K562 (cell line): Measurements from ENCODE around the gene HIPK2. TPM values are rescaled to one million over a fixed set of nuclear protein-coding genes. Genes with fewer than 3 reads are reported as not detected.

ENCODE experiments used
- ATAC-seq: fragments of 200-7000 bp; cut with Tn5 transposase; 3 replicates; pipeline ENCODE4 v1.9.1; 2020; ENCODE audit warnings: moderate library complexity
- BruUV-seq: library from RNA; stranded (reverse); fragments of 400-500 nt; replicated peaks from 2 replicates; lab custom pipeline; 2021; lab: Mats Ljungman, UMichigan
- CTCF ChIA-PET: fragments of 300-600 bp; formaldehyde crosslinking; extraction: SDS; loops from one replicate; lab custom pipeline; 2021; ENCODE audit warnings: low intra/inter-chr PET ratio; lab: Yijun Ruan, JAX
- POLR2A ChIA-PET: fragments of 300-600, 350-650 bp; sonication (Branson Sonifier 250); formaldehyde crosslinking; extraction: SDS; loops from one replicate; lab custom pipeline; 2021; ENCODE audit warnings: antibody characterized with exemption, inconsistent platforms; lab: Yijun Ruan, JAX
- DNase-seq, 4 experiments: peaks; one replicate each; pipeline versions ENCODE4 v3.0.0 to v3.0.0-alpha.2; 2011 to 2018; ENCODE audit warnings: low spot score in 3 of 4, mixed read lengths in 3 of 4; ENCODE audit errors: extremely low read depth in 1 of 4
- FAIRE-seq: peaks from 2 replicates; lab custom pipeline; 2011; peaks lifted over from hg19 to GRCh38; lab: Jason Lieb, UNC
- H2AFZ ChIP-seq: 2 replicates; pipeline ENCODE4 v1.6.0; 2011; ENCODE audit warnings: low read depth, low read length, control low read depth, inconsistent platforms
- H3K27ac ChIP-seq: fragments of 200-600 bp; 3 replicates; pipeline ENCODE4 v1.8.0; 2011; ENCODE audit warnings: low read depth, mild to moderate bottlenecking, control low read depth, inconsistent platforms, low read length, moderate library complexity, mixed read lengths; ENCODE audit errors: extremely low read depth
- H3K27me3 ChIP-seq, 2 experiments: fragments of 300-600 bp in 1 of 2; 2 replicates in 1 of 2; 3 replicates in 1 of 2; pipeline versions ENCODE4 v1.6.0 to v1.8.0; 2011; ENCODE audit warnings: inconsistent platforms in 2 of 2, low read length in 2 of 2, mild to moderate bottlenecking in 1 of 2, mixed read lengths in 1 of 2, moderate library complexity in 1 of 2; ENCODE audit not compliant: control insufficient read depth in 2 of 2, insufficient read depth in 2 of 2
- H3K36me3 ChIP-seq: fragments of 300-600 bp; 3 replicates; pipeline ENCODE4 v1.8.0; 2011; ENCODE audit warnings: mild to moderate bottlenecking, low read length, inconsistent platforms; ENCODE audit not compliant: control insufficient read depth, insufficient read depth
- H3K4me1 ChIP-seq, 2 experiments: fragments of 200-600 bp in 1 of 2; replicated peaks in 1 of 2; 2 replicates in 1 of 2; 3 replicates in 1 of 2; pipeline versions ENCODE4 v1.5.1 to v1.8.0; 2011; ENCODE audit warnings: inconsistent platforms in 2 of 2, low read length in 2 of 2, mild to moderate bottlenecking in 1 of 2, mixed read lengths in 1 of 2, moderate library complexity in 1 of 2; ENCODE audit not compliant: control insufficient read depth in 2 of 2, insufficient read depth in 2 of 2
- H3K4me2 ChIP-seq: 2 replicates; pipeline ENCODE4 v1.6.1; 2011; ENCODE audit warnings: low read length, control low read depth, inconsistent platforms, mixed read lengths; ENCODE audit not compliant: insufficient read depth
- H3K4me3 ChIP-seq: fragments of 200-600 bp; sonication (generic), shearing (Covaris generic); 2 replicates; pipeline ENCODE4 v1.5.1; 2016; ENCODE audit warnings: control low read depth, inconsistent platforms
- H3K79me2 ChIP-seq: fragments of 200-600 bp; 3 replicates; pipeline ENCODE4 v1.8.0; 2011; ENCODE audit warnings: low read length, inconsistent platforms; ENCODE audit not compliant: control insufficient read depth, insufficient read depth
- H3K9ac ChIP-seq, 2 experiments: 2 replicates each; pipeline versions ENCODE4 v1.6.0 to v1.6.1; 2011; ENCODE audit warnings: low read depth in 2 of 2, low read length in 2 of 2, control low read depth in 1 of 2, inconsistent platforms in 1 of 2, mild to moderate bottlenecking in 1 of 2, mixed read lengths in 1 of 2; ENCODE audit not compliant: insufficient read depth in 1 of 2
- H3K9me1 ChIP-seq: one replicate; pipeline ENCODE4 v1.6.0; 2011; ENCODE audit warnings: inconsistent platforms, mild to moderate bottlenecking, low read length, moderate library complexity; ENCODE audit not compliant: control insufficient read depth, insufficient read depth
- H3K9me3 ChIP-seq: replicated peaks from 2 replicates; pipeline ENCODE4 v1.5.1; 2011; ENCODE audit warnings: low read depth, low read length, inconsistent platforms; ENCODE audit not compliant: control insufficient read depth, insufficient read depth
- H4K20me1 ChIP-seq: replicated peaks from 2 replicates; pipeline ENCODE4 v1.6.1; 2011; ENCODE audit warnings: low read length, inconsistent platforms, mixed read lengths; ENCODE audit not compliant: control insufficient read depth, insufficient read depth
- HNRNPLL ChIP-seq: fragments of 200-400 bp; formaldehyde crosslinking; IDR thresholded peaks from 2 replicates; pipeline ENCODE4 v1.6.1; 2017; ENCODE audit warnings: low read length, low read depth, mild to moderate bottlenecking; ENCODE audit not compliant: poor library complexity, severe bottlenecking
- KDM1A ChIP-seq, 2 experiments: fragments of 450-650 bp; IDR thresholded peaks; 2 replicates each; pipeline ENCODE4 v1.6.1; 2016; ENCODE audit warnings: mild to moderate bottlenecking in 2 of 2
- MEIS2 ChIP-seq: fragments of 450-650 bp; IDR thresholded peaks from 2 replicates; pipeline ENCODE4 v1.6.1; 2014; ENCODE audit warnings: mild to moderate bottlenecking; ENCODE audit not compliant: partially characterized antibody
- PHF20 ChIP-seq: fragments of 450-650 bp; IDR thresholded peaks from 2 replicates; pipeline ENCODE4 v1.6.1; 2018; ENCODE audit not compliant: partially characterized antibody
- ZBED1 ChIP-seq: IDR thresholded peaks from 2 replicates; pipeline ENCODE4 v1.6.1; 2014
- WGBS: fragments of 100-300 bp; shearing (Covaris generic); methylation state at CpG from one replicate; pipeline ENCODE4 v1.1.6; 2016; ENCODE audit warnings: low coverage, mixed read lengths; ENCODE audit not compliant: insufficient coverage; ENCODE audit errors: missing lambda C conversion rate; 5-methylcytosine and 5-hydroxymethylcytosine counted together
- in situ Hi-C: fragments of 300-500 bp; cut with MboI; formaldehyde crosslinking; loops from 4 replicates; pipeline ENCODE4 v1.15.0; 2018; ENCODE audit warnings: inconsistent platforms, mixed read lengths
- intact Hi-C: fragments of 100-400 bp; cut with micrococcal nuclease; formaldehyde crosslinking; loops from 2 replicates; pipeline ENCODE4 v1.14.2; 2022
- polyA plus RNA-seq, 8 experiments: library from polyadenylated mRNA; depleted of rRNA in 4 of 8; stranded (reverse) in 5 of 8; unstranded in 3 of 8; fragments of >200 nt; fragmentation: Nextera tagmentation in 2 of 8; fragmentation: Illumina TruSeq in 1 of 8; extraction: Ambion mirVana in 2 of 8; extraction: Trizol in 1 of 8; gene quantifications; 2 replicates each; pipeline versions ENCODE4 v1.2.1 to v1.2.3, GENCODE V29; 2011 to 2014; ENCODE audit warnings: inconsistent platforms in 1 of 8, missing spikeins in 1 of 8
- total RNA-seq, 7 experiments: library from RNA; depleted of rRNA in 6 of 7; stranded (reverse); fragments of >200 nt in 6 of 7; fragmentation: Illumina TruSeq in 2 of 7; extraction: Trizol in 2 of 7; gene quantifications; 2 replicates each; pipeline versions ENCODE4 v1.2.1 to v1.2.3, GENCODE V29; 2011 to 2021; ENCODE audit warnings: low replicate concordance in 1 of 7
- TF ChIP-seq, protein P1 (sequence below): fragments of 250-450 bp; sonication (Bioruptor Pico); IDR thresholded peaks from 2 replicates; pipeline ENCODE4 v1.8.0; 2021; ENCODE audit warnings: borderline replicate concordance, mild to moderate bottlenecking, moderate library complexity; ENCODE audit not compliant: poor library complexity, severe bottlenecking

The HIPK2 gene
- total and polyA plus RNA-seq, 9 of the 15 experiments (the other 6 are each of a cell fraction or from before 2014, with no cell fraction given), result 0.69 to 19.8 (median 5.1) TPM

GRCh38 chr7:139749545-139749944 is 28.3 kb downstream of the HIPK2 start (continued):
- TF ChIP-seq, protein P1, sequence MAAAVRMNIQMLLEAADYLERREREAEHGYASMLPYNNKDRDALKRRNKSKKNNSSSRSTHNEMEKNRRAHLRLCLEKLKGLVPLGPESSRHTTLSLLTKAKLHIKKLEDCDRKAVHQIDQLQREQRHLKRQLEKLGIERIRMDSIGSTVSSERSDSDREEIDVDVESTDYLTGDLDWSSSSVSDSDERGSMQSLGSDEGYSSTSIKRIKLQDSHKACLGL (CRISPR knock-in tag), result no peak
- TF ChIP-seq PHF20 (no peak), ZBED1 (no peak)

DNA sequence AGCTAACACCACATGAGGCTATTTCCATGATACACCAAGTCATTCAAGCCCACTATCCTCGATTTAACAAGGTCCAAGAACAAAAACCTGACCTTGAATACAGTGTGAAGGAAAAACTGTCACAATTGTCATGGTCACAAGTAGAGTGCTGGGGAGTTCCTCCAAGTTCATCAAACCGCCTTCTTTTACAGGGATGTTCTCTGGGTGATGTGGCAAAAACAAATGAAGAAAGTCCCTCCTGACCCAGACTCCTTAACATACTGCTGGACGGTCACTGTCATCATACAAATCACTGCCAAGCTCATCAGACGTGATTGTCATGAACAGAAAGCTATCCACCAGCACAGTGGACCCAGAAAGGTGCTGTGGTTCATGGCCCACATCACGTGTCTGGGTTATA is 28.9 kb downstream of the HIPK2 start:
- Histone ChIP-seq H2AFZ (no peak overlapping the region), H3K9me3 (no peaks in the 10 kb centered on the region), H4K20me1 (peaks cover 70% of the 10 kb centered on the region), H3K4me1 (no peaks in the 10 kb centered on the region; a peak in 1 of 5 replicates), H3K79me2 (peaks cover under 1% of the 10 kb centered on the region; the same call in 1 of the 3 replicates), H3K27ac (no peak overlapping the region), H3K36me3 (no peaks in the 10 kb centered on the region), H3K4me3 (no peak overlapping the region), H3K27me3 (peaks cover 0 to 12% of the 10 kb centered on the region in 2 experiments; a peak in 3 of 5 replicates), H3K9me1 (no peaks in the 10 kb centered on the region), H3K4me2 (no peak overlapping the region), H3K9ac (no peak overlapping the region)
- BruUV-seq, result no TSS peak
- in situ Hi-C loops, result no loop called here
- intact Hi-C loops, result no loop called here
- POLR2A ChIA-PET, result interaction anchor here (0.8 to 1.2 kb wide), 2 partner anchors 11 to 13 kb away, joined by 3 to 4 read pairs; no protein-coding TSS in a partner anchor
- FAIRE-seq (no peak), ATAC-seq (no peak), DNase-seq (no peak)
- 29% methylated on average over 5 of the region's 5 CpGs for WGBS
- TF ChIP-seq MEIS2 (no peak), HNRNPLL (no peak), KDM1A (IDR thresholded peaks at IDR 0.05) (0 out of 4 replicates have a peak, but pooled peaks of 1 of the 2 experiments have one; percentile 32)
- CTCF ChIA-PET, result no interaction called here
